ENCODE results near the gene FBXL13.

GRCh38 chr7:103011650-103012049 is 62.9 kb downstream of the FBXL13 start:
- TF ChIP-seq CTCF (IDR thresholded peaks at IDR 0.05): no peak
- TF ChIP-seq POLR2AphosphoS5 (IDR thresholded peaks at IDR 0.05; ENCODE audit: low read depth, low read length): no peak
- no peak for TF ChIP-seq REST (IDR thresholded peaks at IDR 0.05; ENCODE audit: insufficient read depth in 1 of 2, low read depth in 2 of 2, low read length in 1 of 2)
- no peak for TF ChIP-seq TCF7L2 (IDR thresholded peaks at IDR 0.05; ENCODE audit: low read depth, low read length)
